ENCODE measurements around the gene PIP5K1B. TPM values are rescaled to one million over a fixed set of nuclear protein-coding genes. Genes with fewer than 3 reads are reported as not detected.

PIP5K1B gene
- total RNA-seq, 1 donor from 2014 or later, result 14.9 TPM

DNA sequence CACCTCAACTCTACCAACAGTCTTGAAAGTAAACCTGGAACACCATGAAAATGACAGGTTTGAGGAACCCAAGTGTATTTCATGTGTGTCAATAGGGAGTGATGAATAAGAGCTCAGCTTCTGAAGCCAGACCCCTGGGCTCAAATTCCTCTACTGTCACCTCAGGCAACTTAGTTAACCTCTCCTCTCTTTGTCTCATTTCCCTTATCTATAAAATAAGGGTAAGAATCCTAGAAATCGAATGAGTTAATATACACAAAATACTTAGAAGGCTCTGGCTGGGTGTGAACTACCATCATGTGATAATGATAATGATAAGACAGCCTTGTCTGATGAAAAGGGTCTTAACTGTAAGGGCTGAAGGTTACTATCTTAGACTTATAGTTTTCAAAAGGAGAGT is 66.3 kb downstream of the PIP5K1B start:
- DNase-seq (ENCODE audit: low spot score), result no peak

DNA sequence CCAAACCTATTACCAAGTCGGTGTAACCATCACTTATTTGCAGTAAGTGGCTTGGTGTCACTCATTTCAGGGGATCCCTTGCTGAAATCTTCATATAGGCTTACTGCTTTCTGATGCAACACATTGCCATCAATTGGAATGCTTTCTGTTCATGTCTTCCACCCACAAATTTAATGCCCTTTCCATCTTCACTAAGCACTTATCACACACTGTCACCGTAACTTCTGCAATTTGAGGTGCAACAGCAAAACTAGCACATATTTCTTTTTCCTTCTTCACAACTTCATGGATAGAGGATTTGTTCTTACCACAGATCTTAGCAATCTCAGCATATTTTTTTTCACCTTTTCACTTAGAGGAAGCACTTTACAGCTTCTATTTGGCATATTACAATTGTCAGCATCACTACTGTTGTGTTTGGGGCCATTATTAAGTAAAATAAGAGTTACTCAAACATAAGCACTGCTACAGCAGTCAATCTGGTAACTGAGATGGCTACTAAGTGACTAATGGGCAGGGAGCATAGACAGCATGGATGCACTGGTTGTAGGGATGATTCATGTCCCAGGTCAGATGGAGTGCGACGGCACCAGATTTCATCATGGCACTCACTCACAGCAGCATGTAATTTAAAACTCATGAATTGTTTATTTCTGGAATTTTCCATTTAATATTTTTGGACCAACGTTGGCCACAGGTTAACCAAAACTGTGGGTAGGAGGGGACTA is 70.1 kb downstream of the PIP5K1B start:
- DNase-seq (ENCODE audit: low spot score), result no peak

DNA sequence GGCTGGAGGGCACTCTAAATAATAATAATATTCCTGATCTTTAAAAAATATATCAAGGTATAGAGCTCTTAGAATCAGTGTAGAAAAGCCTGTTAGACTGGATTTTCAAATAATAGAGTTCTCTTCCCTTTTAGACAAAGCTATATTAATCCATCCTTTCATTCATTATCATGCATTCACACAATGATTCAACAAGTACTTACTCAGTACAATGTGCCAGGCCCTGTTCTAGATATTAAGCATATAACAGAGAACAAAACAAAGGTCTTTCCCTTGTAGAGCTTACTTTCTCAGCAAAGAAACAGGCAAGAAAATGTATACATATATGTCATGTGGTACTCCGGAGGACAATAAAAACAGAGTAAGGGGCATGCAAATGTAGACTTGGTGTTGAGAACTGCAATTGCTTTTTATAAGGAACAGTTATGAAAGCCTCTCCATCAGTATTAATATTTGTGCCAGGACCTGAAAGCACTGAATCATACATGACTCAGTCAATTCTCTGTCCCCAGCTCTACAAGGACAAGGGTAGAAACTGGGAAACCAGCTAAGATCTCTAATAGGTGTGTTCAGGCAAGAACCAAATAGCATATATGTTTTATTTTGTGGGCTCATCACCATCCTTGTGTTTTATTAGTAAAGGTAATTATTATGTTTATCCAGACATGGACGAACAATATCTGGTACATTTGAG is 72.2 kb downstream of the PIP5K1B start:
- no peak for DNase-seq (ENCODE audit: low spot score)

DNA sequence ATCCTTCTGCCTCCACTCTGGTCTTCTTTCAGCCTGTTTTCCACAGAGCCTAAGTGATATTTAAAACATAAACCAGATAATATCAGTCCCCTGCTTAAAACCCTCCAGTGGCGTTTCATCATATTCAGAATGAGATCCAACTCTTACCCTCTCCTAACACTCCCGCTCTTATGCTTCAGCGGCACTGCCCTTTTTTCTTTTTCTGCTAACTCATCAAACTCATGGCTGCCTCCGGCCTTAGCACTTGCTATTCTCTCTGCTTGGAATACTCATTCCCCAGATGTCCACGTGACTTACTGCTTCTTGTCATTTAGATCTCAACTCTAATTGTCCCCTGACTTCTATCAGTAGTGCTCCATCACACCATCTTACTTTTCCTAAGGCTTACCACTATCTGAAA is 73.6 kb downstream of the PIP5K1B start:
- no peak for DNase-seq (ENCODE audit: low spot score)

DNA sequence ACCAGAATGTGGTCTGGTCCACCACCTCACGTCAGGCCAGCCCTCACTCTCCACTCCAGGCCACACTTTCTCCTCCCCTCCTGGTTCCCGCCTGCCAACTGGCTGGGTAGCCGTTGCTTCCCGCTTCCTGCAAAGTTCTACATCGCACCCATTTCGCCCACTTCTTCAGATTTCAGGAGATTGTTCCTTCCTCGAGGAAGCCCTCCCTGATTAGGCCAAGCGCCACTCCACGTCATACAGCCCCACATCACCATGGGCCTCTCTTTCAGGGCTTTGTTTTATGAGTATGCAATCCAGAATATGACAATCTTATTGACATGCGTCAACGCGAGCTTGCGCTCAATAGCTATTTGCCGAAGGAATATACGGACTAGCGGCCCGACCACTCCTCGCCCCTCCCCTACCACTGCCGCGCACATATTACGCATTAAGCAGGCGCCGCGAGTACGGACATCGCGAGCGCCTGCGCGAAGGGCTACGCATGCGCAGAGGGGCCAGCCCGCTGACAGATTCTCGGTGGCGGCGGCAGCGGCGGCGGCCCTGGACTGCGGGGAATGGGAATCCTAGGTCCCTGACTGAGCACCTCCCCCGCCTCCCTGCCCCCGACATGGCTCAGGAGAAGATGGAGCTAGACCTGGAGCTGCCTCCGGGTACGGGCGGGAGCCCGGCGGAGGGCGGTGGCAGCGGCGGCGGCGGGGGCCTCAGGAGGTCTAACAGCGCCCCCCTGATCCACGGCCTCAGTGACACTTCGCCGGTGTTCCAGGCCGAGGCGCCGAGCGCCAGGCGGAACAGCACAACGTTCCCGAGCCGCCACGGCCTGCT is 74.7 kb downstream of the PIP5K1B start:
- DNase-seq (ENCODE audit: low spot score), result peak; percentile 97

DNA sequence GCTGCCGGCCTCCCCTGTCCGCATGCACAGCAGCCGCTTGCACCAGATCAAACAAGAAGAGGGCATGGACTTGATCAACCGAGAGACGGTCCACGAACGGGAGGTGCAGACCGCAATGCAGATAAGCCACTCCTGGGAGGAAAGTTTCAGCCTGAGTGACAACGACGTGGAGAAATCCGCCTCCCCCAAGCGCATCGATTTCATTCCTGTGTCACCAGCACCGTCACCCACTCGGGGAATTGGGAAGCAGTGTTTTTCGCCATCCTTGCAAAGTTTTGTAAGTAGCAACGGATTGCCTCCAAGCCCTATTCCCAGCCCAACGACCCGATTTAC is 75.3 kb downstream of the PIP5K1B start:
- DNase-seq (ENCODE audit: low spot score), result no peak

DNA sequence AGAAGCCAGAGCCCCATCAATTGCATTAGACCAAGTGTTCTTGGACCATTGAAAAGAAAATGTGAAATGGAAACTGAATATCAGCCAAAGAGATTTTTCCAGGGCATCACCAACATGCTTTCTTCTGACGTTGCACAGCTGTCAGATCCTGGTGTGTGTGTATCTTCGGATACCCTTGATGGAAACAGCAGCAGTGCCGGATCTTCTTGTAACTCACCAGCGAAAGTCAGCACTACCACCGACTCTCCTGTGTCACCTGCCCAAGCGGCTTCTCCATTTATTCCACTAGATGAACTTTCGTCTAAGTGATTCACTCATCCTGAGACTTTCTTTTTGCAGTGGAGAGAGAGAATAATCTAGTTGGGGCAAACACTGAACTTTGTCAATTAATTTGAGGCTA is 75.7 kb downstream of the PIP5K1B start:
- DNase-seq (ENCODE audit: low spot score), result no peak

DNA sequence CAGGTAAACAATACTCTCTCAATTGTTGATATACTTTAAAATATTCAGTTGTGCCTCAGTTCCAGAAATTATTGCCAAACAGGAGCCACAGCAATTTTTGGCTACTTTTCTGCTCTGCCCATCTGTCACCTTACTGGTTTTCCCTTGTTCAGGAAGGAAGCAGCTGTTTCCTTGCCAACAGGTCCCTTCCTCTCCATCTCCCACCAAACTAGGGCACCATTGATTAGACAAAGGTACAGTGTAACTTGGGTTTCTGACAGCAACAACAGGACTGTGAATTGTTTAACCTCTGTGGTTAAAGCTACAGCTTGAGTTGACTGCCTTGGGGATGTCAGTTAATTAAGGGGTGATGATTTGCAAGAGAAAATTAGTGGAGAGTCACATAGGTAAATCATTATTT is 76.9 kb downstream of the PIP5K1B start:
- no peak for DNase-seq (ENCODE audit: low spot score)

DNA sequence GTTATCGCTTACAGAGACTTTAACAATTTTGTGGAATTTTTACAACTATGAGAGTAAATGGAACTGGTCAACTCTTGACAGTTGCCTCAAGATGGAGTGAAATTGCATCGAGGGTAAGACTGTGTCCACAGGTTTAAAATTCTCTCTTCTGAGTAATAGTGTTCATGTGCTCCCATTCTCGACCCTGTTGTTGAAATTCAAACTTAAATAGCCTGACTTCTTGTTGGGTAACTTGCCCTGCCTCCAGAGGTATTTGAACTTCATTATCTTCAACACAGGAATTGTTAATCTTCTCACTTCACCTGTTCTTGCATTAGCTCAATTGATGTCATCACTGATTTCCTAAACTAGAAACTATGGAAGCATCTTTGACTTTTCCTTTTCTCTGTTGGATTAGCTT is 77.5 kb downstream of the PIP5K1B start:
- no peak for DNase-seq (ENCODE audit: low spot score)

DNA sequence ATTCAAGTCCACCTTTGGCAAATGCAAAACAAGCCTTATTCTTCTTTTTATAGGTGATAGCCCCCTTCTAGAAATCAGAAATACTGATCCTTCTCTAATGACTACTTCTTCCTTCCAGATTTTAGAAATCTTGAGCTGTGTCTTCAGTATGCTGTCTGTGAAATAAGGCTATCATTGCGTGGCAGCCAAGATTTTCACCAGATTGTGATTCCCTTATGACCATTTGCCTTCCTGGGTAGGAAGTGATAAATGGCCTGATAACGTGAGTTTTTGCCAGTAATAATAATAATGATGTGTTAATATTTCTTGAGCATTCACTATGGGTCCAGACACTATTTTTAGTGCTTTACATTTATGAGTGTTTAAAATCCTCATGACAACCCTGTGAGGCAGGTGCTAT is 80.9 kb downstream of the PIP5K1B start:
- no peak for DNase-seq (ENCODE audit: low spot score)

DNA sequence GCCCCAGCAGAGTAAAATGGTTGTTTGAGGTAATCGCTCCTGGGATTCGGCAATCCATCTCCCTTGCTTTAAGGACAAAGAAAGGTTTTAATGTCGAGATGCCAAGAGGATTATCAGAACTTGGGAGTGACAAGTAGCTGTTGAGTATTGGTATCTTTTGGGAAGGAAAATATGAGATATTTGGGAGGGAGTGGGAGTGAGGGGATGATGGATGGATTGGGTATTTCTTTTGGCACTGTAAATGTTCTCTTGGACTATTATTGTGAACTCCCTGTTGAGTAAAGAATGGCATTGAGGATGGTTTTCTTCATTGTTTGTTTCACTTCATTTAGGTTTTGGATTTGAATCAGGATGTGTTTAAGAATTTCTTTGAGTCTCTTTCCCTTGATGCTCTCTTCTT is 86.1 kb downstream of the PIP5K1B start:
- DNase-seq (ENCODE audit: low spot score), result no peak

DNA sequence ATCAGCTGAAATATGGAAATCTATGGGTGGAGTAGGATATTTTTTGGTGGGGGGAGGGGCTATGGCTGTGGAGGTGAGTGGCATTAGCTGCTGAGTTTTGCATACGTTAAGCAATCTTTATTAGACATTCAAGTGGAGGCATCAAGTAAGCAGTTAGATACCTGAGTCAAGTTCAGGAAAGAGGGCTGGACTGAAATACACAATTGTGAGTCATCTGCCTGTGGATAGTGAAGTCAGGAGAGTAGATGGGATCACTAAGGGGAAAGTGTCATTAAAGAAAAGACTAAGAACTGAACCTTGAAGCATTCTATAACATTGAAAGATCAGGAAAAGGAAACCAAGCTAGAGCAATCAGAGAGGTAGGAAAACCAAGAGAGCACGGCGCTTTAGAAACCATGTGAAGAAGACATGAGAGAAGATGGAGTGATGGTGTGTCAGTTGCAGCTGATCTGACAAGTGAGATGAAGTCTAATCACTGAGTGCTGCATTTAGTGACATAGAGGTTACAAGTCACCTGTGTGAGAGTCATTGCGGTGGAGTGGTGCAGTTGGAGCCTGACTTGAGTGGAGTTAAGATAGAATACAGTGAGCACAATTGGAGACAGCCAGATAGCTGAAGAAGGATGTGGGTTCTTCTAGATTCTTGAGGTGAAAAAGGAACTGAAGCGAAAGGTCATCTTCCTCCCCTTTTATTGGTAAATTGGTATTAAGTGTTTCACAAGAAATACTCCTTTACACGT is 88.7 kb downstream of the PIP5K1B start:
- no peak for DNase-seq (ENCODE audit: low spot score)

DNA sequence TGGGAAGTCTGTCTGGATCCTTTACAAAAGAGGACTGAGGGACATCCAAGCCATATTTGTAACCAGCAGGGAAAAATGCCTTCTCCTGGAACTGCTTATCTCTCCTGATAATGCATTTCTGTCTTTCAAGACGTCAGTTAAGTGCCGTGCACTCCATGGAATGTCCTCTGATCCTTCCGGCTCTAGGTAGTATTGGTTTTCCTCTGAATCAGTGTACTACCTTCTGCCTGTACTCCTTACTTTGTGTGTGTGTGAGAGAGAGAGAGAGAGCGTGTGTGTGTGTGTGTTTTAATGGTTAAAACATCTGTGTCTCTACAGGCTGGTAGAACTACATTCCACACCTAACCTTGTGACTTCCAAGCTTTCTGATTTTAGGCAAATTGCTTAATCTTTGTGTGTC is 89.9 kb downstream of the PIP5K1B start:
- DNase-seq (ENCODE audit: low spot score), result peak; percentile 45

DNA sequence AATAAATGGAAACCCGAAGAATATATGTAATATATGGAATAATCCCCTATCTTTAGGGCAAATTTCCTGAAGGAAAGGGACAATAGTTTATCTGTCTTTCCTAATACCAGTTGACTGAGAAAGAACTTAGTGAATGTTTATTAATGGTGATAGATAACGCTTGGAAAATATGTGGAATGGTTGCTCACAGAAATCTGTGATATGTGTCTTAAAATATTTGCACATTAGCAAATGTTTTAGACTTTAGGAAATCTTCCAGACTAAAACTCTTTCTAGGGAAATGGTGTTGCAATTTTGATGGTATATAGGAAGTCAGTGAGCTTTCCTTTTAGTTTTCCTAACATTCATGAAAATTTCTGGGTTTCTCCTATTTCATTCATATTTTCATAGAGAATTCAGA is 90.4 kb downstream of the PIP5K1B start:
- DNase-seq (ENCODE audit: low spot score), result no peak

DNA sequence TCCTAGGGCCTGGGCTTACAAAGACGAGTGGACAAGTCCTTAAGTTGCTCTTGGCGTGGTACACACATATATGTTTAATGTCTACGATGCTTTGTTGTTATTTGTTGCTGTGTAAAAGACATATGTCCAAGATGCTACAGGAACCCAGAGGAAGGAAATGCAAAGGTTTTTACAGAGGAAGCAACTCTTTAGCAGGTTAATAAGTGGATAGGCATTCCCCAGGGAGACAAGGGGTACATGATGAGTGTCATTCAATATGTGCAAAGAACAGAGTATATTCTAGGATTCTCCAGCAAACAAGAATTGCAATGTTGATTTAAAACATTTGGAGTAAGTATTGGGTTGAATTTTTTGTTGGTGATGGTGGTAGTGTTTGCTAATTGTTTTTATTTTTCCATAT is 92.1 kb downstream of the PIP5K1B start:
- no peak for DNase-seq (ENCODE audit: low spot score)

DNA sequence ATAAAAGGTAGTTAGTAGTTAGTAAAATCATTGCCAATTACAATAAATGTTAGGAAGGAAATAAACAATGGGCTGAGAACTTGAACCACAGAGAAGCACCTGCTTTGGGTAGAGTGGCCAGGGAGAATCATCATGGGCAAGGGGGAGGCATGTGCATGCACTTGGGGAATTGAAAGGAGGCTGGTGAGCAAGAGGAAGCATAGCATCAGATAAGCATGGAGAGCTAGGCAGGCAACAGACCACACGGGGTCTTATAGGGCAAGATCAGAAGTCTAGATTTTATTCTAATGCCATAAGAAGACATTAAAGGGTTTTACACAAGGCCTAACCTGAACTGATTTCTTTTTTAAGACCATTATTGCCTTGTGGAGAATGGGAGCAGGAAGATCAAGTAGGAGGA is 93.4 kb downstream of the PIP5K1B start:
- no peak for DNase-seq (ENCODE audit: low spot score)

DNA sequence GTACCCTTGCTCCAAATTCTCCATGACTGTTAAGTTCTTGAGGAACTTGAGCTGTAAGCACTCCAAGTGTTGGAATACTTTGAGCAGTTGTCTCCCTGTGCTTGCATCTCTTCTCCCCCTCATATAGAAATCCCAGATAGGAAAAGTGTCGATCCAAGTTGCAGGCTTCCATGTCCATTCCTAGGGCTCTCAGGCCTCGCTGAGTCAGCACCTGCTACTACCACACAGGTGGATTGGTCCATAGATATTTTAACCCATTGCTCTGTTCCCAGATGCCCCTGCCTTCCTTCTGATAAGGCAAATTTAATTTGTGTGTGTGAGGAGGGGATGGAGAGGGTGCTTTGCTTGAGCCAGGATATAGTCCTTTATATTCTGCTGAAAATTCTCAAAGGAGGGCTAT is 95.8 kb downstream of the PIP5K1B start:
- DNase-seq (ENCODE audit: low spot score), result no peak

DNA sequence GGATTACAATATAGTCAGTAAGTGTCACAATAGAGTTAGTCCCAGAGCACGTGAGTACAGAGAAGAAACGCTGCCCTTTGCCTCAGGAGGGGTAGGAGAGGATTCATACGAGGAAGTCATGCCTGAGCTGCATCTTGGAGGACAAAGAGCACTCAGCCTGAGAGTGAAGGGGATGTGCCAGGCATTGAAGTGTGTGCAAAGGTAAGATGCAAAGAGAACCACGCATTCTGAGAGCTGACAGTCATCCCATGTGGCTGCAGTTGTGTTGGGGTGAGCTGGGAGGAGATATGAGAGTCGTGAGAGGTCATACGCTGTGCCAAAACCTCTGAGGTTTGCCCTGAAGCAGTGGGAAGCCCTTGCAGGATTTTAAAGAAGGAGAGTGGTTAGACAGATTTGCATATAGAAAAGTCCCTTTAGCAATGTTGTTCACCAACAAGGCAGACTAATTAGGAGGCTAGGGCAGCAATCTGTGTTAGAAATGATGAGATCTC is 97.5 kb downstream of the PIP5K1B start:
- no peak for DNase-seq (ENCODE audit: low spot score)

DNA sequence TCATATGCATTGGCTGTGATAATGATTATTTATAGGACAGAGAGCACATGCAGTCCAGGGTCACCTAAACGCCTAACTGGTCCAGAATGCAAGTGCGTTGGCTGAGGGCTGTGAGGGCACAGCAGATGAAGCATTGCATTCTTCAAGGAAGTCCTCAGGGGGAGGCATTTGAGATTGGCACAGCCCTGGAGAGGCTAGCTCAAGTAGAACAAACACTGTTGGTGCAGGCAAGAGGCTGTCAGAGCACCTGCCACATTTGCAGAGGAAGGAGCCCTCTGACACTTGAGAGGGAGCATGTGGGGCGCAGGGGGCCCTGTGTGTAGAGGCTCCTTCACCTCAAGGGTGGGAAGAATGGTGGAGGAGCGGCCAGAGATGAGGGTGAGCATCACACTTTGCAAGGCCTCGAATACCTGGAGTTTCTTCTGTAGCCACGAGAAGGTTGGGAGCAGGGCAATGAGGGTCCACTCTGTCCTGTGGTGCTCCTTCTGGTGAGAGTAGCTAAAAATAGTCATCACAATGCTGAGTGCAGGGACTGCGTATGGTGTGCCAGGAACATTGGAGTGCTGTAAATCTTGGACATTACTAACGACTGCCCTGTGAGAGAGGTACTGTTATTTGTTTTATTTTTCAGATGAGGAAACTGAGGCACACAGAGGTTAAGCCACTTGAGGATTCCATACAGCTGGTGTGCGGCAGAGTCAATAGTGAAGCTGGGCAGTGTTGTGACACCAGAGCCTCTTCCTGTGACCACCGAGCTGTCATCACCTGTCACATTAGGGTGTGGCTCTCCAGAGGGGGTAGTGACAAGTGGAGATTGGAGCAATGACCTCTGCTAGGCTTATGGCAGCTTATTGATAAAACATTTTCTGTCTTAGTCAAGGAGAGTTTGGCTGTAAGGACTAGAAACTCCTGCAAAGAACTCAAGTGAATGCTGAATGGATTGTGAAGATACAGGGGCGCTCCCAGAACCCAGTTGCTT is 100.2 kb downstream of the PIP5K1B start:
- no peak for DNase-seq (ENCODE audit: low spot score)

DNA sequence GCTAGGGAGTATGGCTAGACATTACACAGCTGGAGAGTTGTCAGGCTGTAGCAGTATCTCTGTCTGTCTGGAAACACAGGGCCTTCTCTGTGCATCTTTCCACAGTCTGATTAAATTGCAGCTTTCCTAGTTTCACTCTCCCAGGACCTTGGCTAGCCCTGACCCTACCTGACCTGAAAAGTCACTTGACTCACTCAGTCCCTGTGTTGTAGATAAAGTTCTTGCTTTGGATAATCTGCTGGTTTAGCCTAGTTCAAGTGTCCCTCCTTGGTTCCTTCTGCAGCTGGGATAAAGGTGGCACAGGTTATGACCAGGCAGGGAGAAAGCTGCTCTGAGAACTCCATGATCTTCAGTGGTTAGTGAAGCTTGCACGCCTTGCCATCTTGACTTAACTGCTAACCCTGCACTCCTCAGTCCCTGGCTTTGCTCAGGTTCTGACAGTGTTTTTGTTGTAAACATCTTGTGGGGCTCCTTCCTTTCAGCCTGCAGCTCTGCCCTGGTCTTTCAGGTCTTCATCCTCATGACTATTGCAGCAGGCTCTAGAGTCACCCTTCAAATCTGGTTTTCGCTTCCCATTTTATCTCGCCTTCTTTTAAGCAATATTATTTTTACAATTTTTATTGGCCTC is 101.0 kb downstream of the PIP5K1B start:
- no peak for DNase-seq (ENCODE audit: low spot score)

All from umbilical cord (tissue), 2 donors.